ENCODE results near the gene LTV1.
A peak's percentile ranks its signal among the peaks of the same experiment; 100 is the strongest.

The LTV1 gene

DNA sequence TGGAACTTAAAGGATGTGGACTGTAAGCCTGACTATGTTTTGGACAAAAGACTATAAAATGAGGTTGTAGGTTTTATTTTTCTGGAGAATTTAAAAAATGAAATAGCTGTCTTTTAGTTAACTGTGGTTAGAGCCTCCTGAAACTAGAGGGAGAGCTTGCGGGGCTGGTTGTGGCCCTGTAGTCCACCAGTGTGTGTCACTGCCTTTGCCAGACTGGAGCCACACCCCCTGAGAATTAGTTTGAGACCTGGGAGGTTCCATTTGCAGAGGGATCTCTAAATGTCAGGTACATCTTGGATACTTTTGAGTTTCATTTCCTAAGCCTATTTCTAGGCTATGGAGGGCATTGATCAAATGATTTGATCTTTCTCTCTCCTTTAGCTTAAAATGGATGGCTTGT, 42.0 kb downstream of the LTV1 start:
- no peak for DNase-seq (ENCODE audit: low read depth)

DNA sequence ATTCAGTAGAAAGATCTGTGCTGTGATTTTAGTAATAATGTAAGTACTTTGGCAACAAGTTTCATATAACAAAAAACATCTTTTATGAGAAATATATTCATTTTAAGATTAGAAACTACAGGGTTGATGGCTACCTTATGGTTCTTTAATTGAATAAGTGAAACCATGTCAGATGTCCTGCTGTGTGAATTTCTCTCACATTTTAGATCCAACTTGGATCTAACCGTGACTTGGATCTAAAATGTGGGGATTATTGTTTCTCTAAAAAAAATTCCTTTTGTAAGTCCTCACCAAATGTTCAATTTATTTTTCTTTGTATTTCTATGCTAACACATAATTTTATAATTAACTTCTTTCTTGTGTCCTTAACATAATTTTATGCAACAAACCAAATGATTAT, 51.5 kb downstream of the LTV1 start:
- DNase-seq (ENCODE audit: low read depth), result no peak

DNA sequence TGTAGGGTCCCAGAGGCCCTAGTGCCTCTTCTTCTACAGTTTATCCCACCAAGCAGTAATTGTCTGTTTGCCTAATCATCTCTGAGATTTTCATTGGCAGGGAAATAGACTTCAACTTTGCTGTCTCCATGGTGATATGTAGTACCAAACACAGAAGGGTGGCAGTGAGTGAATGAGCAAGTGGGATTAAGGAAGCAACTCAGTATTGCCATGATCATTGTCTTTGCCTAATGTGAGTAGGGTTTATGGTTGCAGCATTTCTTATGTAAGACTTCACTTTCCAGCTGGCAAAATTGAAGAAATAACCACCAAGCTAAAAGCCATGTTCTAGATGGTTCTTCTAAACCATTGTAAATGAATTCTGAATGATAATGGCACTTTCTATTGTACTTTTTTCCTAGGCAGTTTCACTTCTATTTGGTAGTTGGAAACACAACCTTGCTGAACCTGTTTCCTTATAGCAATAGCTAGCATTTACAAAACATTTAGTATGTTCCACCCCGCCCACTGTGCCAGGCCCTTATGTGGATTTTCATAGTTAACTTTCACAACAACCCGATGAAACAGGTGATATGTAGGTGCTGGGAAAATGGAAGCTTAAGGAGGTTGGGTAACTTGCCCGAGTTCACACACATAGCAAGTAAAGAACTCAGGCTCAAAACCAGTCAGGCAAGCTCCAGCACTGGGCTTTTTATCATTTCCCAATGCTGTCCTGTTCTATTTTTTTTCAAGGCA, 53.2 kb downstream of the LTV1 start:
- no peak for DNase-seq (ENCODE audit: low read depth)

DNA sequence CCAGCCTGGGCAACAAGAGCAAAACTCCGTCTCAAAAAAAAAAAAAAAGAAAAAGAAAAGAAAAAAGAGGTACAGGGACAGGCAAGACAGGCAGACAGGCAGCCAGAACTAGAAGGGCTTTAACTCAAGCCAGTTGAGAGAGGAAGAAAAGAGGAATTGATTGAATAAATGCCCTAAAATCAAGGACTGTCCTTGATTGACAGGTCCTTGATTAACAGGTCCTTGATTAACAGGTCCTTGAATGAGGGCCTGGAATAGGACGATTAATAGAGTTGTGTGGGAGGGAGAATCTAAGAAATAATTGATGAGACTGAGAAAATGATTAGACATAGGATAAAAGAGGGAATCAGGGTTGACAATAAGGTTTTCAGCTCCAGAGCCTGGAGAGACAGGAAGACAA, 57.2 kb downstream of the LTV1 start:
- no peak for DNase-seq (ENCODE audit: low read depth)

DNA sequence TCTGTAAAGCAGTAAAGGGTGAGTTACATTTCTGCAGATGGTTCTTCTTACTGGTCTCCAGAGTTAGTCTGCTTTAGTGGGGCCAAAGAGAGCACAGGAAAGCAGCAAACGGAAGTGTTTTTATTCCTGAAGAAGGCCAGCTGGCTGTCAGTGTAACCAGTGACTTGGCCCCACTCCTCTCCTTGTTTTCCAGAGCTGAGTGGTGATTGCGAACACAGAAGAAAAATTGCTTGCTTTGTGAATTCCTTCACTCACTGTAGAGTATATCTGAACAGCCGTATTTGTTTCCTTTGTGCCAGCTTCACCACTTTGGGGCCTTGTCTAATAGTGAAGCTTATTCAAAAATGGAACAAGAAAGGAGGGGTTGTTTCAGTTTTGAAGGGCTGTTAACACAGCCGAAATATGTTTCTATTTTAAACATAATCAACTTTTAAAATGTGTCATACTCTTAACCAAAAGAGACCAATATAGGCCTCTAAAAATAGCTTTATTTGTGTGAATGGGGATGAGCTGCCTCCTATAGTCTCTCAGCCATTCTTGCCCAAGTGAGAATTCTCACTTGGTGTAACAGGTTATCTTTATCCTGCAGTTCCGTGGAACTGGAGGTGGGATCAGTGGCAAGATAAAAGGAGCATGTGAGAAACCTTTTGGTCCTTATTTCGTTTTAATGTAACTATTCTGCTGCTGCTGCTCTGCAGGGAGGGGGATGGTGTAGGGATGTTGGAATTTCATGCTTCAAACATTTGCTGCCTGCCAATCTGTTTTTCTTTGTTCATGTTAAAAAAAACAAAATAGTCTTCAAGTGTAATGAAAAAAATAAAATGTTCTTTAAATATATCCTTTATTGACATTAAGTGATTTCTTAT, 59.0 kb downstream of the LTV1 start:
- peak; percentile 16 for DNase-seq (ENCODE audit: low read depth)

DNA sequence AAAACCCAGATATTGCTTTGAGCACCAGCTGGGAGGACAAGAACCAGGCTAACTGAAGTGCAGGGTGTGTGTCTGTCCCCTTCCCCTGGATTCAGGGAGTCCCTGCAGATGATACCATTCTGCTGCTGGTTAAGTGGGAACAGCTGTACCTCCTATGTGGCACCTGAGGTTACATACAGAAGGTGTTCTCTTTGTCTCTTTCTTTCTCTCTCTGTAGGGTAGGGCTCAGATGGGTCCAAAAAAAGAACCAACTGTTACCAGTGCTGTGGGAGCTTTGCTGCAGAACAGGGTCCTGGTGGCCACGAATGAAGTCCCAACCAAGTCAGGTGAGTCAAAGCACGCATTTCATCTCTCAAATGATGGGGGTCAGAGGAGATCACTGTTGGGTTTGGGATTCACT, 59.7 kb downstream of the LTV1 start:
- no peak for DNase-seq (ENCODE audit: low read depth)

DNA sequence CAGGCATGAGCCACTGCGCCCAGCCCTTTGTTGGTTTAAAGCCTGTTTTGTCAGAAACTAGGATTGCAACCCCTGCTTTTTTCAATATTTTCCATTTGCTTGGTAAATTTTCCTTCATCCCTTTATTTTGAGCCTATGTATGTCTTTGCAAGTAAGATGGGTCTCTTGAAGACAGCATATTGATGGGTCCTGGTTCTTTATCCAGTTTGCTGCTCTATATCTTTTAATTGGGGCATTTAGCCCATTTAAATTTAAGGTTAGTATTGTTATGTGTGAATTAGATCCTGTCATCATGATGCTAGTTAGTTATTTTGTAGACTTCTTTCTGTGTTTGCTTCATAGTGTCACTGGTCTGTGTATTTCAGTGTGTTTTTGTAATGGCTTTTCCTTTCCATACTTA, 67.9 kb downstream of the LTV1 start:
- DNase-seq (ENCODE audit: low read depth), result no peak

DNA sequence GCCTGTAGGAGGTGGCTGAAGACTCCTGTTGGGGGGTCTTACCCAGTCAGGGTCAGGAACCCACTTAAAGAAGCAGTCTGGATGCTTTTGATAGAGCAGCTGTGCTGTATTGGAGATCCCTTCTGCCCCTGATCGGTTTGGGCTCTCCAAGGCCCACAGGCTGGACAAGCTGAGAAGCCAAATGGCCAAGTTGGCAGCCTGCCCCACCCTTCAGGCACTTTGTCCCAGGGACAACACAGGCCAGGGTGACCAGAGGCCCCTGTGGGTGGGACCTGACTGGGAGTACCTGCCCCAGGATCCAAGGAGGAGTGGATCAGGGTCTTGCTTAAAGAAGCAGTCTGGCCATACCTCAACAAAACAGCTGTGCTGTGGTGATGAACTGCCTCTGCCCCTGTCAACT, 69.5 kb downstream of the LTV1 start:
- DNase-seq (ENCODE audit: low read depth), result no peak

All from stromal cell of bone marrow (primary cell).